NCI-H2107 treated with DMSO at 0.1 percent for 48 hours (cell line): Measurements from ENCODE around the gene COA3.

Experiments used
- DNase-seq: peaks from one replicate; lab custom pipeline; 2025; ENCODE audit not compliant: unreplicated experiment; lab: John Stamatoyannopoulos, UW

The COA3 gene

GRCh38 chr17:42818379-42818778 lies 19.9 kb upstream of the COA3 start:
- no peak for DNase-seq

GRCh38 chr17:42817866-42818265 lies 19.4 kb upstream of the COA3 start:
- DNase-seq = no peak

- peak; percentile 29 for DNase-seq
These were observed 16.3 kb upstream of the COA3 start for GRCh38 chr17:42814633-42815399.

GRCh38 chr17:42809250-42809649 lies 10.7 kb upstream of the COA3 start:
- DNase-seq = no peak

GRCh38 chr17:42806249-42806648 lies 7.7 kb upstream of the COA3 start:
- DNase-seq = no peak

GRCh38 chr17:42804918-42805367 lies 6.4 kb upstream of the COA3 start:
- DNase-seq = no peak

GRCh38 chr17:42803074-42803883 lies 4.8 kb upstream of the COA3 start:
- no peak for DNase-seq

GRCh38 chr17:42798011-42798382 lies 507 bp downstream of the COA3 start:
- no peak for DNase-seq

GRCh38 chr17:42797067-42798007 lies 1.2 kb downstream of the COA3 start:
- no peak for DNase-seq

GRCh38 chr17:42796066-42796758 lies 2.3 kb downstream of the COA3 start:
- DNase-seq = no peak

GRCh38 chr17:42795465-42795864 lies 3.0 kb downstream of the COA3 start:
- no peak for DNase-seq

GRCh38 chr17:42795061-42795460 lies 3.4 kb downstream of the COA3 start:
- DNase-seq = no peak

GRCh38 chr17:42792545-42792944 lies 6.0 kb downstream of the COA3 start:
- DNase-seq = no peak

GRCh38 chr17:42791948-42792347 lies 6.6 kb downstream of the COA3 start:
- DNase-seq = no peak

GRCh38 chr17:42787266-42787665 lies 11.2 kb downstream of the COA3 start:
- no peak for DNase-seq

GRCh38 chr17:42784811-42785592 lies 13.5 kb downstream of the COA3 start:
- DNase-seq = no peak

GRCh38 chr17:42784409-42784808 lies 14.1 kb downstream of the COA3 start:
- no peak for DNase-seq

GRCh38 chr17:42783791-42784138 lies 14.7 kb downstream of the COA3 start:
- no peak for DNase-seq

GRCh38 chr17:42783062-42783790 lies 15.3 kb downstream of the COA3 start:
- DNase-seq = no peak
